HCT116 (cell line): ENCODE data around the gene IL18BP.

Source experiments
- TF ChIP-seq, protein P1 (sequence below): IDR thresholded peaks from 2 replicates; pipeline ENCODE4 v1.6.1; 2012; ENCODE audit warnings: low read depth
- TF ChIP-seq, protein P2 (sequence below), 3 experiments: fragments of 200-600 bp in 1 of 3; sonication (generic) in 1 of 3; IDR thresholded peaks in 2 of 3; conservative IDR thresholded peaks in 1 of 3; 2 replicates each; pipeline ENCODE4 v1.5.1; 2012 to 2017; ENCODE audit warnings: low read depth in 2 of 3, low read length in 2 of 3, antibody characterized with exemption in 1 of 3, borderline replicate concordance in 1 of 3, control low read depth in 1 of 3, mild to moderate bottlenecking in 1 of 3, mixed read lengths in 1 of 3, mixed run types in 1 of 3, moderate library complexity in 1 of 3; ENCODE audit not compliant: insufficient read depth in 1 of 3

DNA sequence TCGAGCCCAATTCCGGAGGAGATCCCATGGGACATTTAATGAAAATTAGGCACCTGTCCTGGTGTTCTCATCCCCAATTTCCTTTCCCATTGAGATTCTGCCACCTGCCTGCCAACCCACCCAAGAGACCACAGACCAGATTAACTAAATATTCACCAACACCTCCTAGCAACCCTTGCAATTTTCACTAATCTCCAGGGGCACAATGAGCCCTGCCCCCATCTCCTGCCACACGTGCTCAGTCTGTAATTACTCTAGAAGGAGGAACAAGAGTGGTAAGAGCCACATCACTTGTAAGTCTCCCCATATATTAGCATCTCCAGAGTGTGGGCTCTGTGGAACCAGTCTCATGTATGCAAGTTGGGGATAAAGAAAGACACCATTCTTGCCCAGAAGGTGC, 38.0 kb downstream of the IL18BP start:
- TF ChIP-seq, protein P1, sequence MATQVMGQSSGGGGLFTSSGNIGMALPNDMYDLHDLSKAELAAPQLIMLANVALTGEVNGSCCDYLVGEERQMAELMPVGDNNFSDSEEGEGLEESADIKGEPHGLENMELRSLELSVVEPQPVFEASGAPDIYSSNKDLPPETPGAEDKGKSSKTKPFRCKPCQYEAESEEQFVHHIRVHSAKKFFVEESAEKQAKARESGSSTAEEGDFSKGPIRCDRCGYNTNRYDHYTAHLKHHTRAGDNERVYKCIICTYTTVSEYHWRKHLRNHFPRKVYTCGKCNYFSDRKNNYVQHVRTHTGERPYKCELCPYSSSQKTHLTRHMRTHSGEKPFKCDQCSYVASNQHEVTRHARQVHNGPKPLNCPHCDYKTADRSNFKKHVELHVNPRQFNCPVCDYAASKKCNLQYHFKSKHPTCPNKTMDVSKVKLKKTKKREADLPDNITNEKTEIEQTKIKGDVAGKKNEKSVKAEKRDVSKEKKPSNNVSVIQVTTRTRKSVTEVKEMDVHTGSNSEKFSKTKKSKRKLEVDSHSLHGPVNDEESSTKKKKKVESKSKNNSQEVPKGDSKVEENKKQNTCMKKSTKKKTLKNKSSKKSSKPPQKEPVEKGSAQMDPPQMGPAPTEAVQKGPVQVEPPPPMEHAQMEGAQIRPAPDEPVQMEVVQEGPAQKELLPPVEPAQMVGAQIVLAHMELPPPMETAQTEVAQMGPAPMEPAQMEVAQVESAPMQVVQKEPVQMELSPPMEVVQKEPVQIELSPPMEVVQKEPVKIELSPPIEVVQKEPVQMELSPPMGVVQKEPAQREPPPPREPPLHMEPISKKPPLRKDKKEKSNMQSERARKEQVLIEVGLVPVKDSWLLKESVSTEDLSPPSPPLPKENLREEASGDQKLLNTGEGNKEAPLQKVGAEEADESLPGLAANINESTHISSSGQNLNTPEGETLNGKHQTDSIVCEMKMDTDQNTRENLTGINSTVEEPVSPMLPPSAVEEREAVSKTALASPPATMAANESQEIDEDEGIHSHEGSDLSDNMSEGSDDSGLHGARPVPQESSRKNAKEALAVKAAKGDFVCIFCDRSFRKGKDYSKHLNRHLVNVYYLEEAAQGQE, result no peak
- TF ChIP-seq, protein P2, sequence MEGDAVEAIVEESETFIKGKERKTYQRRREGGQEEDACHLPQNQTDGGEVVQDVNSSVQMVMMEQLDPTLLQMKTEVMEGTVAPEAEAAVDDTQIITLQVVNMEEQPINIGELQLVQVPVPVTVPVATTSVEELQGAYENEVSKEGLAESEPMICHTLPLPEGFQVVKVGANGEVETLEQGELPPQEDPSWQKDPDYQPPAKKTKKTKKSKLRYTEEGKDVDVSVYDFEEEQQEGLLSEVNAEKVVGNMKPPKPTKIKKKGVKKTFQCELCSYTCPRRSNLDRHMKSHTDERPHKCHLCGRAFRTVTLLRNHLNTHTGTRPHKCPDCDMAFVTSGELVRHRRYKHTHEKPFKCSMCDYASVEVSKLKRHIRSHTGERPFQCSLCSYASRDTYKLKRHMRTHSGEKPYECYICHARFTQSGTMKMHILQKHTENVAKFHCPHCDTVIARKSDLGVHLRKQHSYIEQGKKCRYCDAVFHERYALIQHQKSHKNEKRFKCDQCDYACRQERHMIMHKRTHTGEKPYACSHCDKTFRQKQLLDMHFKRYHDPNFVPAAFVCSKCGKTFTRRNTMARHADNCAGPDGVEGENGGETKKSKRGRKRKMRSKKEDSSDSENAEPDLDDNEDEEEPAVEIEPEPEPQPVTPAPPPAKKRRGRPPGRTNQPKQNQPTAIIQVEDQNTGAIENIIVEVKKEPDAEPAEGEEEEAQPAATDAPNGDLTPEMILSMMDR (IDR thresholded peaks at IDR 0.05 in 2 of 3, conservative IDR thresholded peaks at IDR 0.05 in 1 of 3; ENCODE audit: borderline replicate concordance in 1 of 3, insufficient read depth in 1 of 3, low read depth in 2 of 3, low read length in 2 of 3), result no peak
